NCI-H2227 treated with DMSO at 0.1 percent for 48 hours (cell line): ENCODE results near the gene ANGPTL8.

Source experiments
- DNase-seq: peaks from one replicate; lab custom pipeline; 2025; lab: John Stamatoyannopoulos, UW

Gene ANGPTL8

DNA sequence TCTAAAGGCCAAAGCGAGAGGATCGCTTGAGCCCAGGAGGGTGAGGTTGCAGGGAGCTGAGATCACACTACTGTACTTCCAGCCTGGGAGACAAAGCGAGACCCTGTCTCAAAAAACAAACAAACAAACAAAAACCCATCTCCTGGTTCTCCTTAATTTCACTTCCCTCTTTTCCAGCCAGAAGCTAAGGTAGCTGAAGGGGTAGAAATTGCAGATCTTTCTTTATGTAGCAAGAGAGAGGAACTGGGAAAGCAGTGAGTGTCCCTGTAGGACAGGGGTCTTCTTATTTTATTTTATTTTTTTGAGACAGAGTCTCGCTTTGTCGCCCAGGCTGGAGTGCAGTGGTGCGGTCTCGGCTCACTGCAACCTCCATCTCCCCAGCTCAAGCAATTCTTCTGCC is 52.0 kb downstream of the ANGPTL8 start:
- DNase-seq: no peak
